ENCODE data around the gene PSMD14. TPM values are rescaled to one million over a fixed set of nuclear protein-coding genes. Genes with fewer than 3 reads are reported as not detected.
"Not testable (repeated sequence)": the region's sequence is repeated elsewhere in the genome, so short reads cannot be mapped to it uniquely, and the experiment has no call there.

The PSMD14 gene
- polyA plus RNA-seq, 1 experiment: 95.3 TPM

DNA sequence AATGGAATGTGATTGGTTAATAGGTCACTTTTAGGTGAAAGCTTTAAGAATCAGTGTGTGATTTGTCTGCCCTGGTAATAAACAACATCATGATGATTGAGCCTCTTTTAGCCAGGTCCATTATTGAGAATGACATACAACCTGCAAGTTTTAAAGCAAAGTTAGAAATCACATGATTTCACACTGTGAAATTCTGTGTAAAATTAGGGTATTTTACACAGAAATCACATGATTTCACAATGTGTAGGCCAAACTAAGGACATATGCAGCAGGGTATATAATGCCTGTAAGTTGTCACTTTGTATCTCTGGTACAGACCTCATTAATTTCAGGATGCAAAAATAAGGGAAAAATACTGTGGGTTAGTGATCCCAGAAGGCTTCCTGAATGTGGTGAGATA lies 16.7 kb downstream of the PSMD14 start:
- DNase-seq (ENCODE audit: low read depth, low spot score): no peak
- no peaks in the 10 kb centered on the region for H3K9me3 ChIP-seq (ENCODE audit: control insufficient read depth, insufficient read depth, low read length)
- TF ChIP-seq, protein P1, sequence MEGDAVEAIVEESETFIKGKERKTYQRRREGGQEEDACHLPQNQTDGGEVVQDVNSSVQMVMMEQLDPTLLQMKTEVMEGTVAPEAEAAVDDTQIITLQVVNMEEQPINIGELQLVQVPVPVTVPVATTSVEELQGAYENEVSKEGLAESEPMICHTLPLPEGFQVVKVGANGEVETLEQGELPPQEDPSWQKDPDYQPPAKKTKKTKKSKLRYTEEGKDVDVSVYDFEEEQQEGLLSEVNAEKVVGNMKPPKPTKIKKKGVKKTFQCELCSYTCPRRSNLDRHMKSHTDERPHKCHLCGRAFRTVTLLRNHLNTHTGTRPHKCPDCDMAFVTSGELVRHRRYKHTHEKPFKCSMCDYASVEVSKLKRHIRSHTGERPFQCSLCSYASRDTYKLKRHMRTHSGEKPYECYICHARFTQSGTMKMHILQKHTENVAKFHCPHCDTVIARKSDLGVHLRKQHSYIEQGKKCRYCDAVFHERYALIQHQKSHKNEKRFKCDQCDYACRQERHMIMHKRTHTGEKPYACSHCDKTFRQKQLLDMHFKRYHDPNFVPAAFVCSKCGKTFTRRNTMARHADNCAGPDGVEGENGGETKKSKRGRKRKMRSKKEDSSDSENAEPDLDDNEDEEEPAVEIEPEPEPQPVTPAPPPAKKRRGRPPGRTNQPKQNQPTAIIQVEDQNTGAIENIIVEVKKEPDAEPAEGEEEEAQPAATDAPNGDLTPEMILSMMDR (IDR thresholded peaks at IDR 0.05; ENCODE audit: low read depth, low read length): no peak
- ChIA-PET CTCF (no interaction called here), POLR2A (no interaction called here)
- no peak overlapping the region for H3K27ac ChIP-seq (ENCODE audit: low read depth, low read length)
- H3K4me3 ChIP-seq (ENCODE audit: low read depth, low read length): no peak overlapping the region
- H3K27me3 ChIP-seq (ENCODE audit: control insufficient read depth, insufficient read depth, low read length): no peaks in the 10 kb centered on the region

DNA sequence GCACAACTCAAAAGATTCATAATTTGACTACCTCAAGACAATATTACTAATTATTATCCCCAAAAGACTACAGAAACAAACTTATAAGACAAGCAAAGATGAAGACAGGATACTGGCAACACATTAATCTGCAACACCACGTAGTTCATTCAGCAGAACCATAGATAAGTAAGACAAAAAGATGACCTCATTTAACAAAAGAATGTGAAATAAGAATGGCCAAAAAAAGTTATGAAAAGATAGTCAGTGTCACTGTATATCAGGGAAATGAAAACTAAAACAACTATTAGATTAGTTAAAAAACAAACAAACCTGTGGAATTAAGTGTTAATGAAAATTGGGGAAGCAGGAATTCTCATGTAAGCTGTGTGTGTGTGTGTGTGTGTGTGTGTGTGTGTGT lies 19.4 kb downstream of the PSMD14 start:
- ChIA-PET POLR2A (no interaction called here), CTCF (interaction anchor here (0.5 kb wide), 1 partner anchor 52 kb away, joined by 4 read pairs; no protein-coding TSS in a partner anchor)
- TF ChIP-seq, protein P1 (IDR thresholded peaks at IDR 0.05; ENCODE audit: low read depth, low read length): no peak
- Histone ChIP-seq H3K27ac (ENCODE audit: low read depth, low read length) (no peak overlapping the region), H3K4me3 (ENCODE audit: low read depth, low read length) (no peak overlapping the region), H3K9me3 (ENCODE audit: control insufficient read depth, insufficient read depth, low read length) (no peaks in the 10 kb centered on the region), H3K27me3 (ENCODE audit: control insufficient read depth, insufficient read depth, low read length) (no peaks in the 10 kb centered on the region)
- no peak for DNase-seq (ENCODE audit: low read depth, low spot score)

DNA sequence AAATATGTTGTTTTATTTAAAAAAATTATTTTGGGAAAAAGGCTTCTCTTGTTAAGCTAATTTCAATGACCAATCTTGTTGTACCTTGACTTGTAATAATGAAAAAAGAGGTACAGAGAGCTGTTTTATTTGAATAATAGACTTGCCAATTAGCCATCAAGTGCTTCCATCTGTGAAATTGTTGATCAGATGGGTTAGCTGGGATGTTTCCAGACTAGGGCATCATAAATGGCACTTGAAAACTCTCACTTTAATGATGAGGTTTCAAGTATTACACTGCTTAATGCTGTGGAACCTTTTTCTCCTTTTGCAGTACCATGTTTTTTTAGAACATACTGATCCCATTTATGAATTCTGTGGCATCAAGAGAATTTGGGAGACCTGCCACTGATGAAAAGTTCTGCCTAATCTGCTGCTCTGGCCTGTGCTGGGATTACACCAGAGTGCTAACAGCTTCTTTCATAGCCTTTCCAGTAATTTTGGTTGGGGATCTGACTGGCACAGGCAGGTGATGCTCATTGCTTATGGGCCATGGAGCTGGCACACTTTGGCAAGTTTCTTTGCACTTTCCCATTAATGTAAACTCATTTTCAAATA lies 24.2 kb downstream of the PSMD14 start:
- Histone ChIP-seq H3K4me3 (ENCODE audit: low read depth, low read length) (no peak overlapping the region), H3K9me3 (ENCODE audit: control insufficient read depth, insufficient read depth, low read length) (no peaks in the 10 kb centered on the region), H3K27ac (ENCODE audit: low read depth, low read length) (no peak overlapping the region), H3K27me3 (ENCODE audit: control insufficient read depth, insufficient read depth, low read length) (no peaks in the 10 kb centered on the region)
- TF ChIP-seq, protein P1 (IDR thresholded peaks at IDR 0.05; ENCODE audit: low read depth, low read length): no peak
- CTCF ChIA-PET: no interaction called here
- POLR2A ChIA-PET: no interaction called here
- no peak for DNase-seq (ENCODE audit: low read depth, low spot score)

DNA sequence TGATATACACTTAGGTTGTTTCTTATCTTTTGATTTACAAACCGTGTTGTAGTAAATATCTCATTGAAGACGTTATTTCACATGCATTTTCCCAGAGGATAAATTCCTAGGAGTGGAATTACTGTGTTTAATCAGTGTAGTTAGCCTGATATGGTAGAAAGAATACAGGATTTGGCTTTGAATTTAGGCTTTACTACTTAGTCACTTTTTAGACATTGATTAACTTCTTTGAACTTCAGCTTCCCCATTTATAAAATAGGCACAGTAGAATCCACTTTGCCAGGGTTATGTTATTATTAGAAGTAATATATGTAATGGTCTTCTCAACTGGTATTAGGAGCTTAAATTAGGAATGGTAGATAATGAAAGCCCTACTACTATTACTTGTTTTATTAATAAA lies 27.4 kb downstream of the PSMD14 start:
- ChIA-PET POLR2A (no interaction called here), CTCF (interaction anchor here (1.0 kb wide), 1 partner anchor 112 kb away, joined by 3 read pairs; no protein-coding TSS in a partner anchor)
- TF ChIP-seq, protein P1 (IDR thresholded peaks at IDR 0.05; ENCODE audit: low read depth, low read length): no peak
- no peaks in the 10 kb centered on the region for H3K9me3 ChIP-seq (ENCODE audit: control insufficient read depth, insufficient read depth, low read length)
- no peak overlapping the region for H3K27ac ChIP-seq (ENCODE audit: low read depth, low read length)
- DNase-seq (ENCODE audit: low read depth, low spot score): no peak
- H3K27me3 ChIP-seq (ENCODE audit: control insufficient read depth, insufficient read depth, low read length): no peaks in the 10 kb centered on the region
- no peak overlapping the region for H3K4me3 ChIP-seq (ENCODE audit: low read depth, low read length)

DNA sequence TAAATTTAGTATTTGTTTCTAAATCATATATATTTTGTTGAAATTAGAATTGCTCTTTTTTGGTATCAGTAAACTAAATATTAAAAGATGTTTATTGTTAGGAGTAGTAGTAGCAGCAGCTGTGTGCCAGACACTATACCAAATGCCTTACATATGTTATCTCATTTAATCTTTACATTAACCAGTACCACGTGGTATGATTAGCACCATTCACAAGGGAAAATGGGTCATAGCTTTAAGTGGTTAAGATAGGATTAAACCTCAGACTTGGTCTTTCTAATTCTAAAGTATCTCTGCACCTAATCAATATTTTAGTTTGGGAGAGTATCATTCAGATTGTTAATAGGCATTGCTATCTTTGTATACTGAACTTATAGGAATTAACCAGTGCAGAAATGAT lies 29.0 kb downstream of the PSMD14 start:
- CTCF ChIA-PET: no interaction called here

DNA sequence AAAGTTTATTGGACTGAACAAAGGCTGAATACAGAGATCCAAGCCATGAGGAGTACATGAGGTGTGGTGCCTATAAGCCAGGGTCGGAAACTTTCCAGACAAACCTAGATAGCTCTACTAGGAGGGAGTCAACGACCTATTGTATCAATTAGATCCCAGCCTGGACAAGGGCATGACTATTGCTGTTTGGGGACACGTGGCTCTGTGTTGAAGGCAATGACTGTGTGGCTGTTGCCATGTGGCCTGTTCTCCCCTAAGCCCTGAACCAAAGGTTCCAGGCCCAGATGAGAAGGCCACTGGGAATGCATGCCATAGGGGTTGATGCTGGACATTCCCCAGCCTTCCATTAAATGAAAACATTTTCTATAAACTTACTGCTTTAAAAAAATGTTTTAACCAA lies 31.3 kb downstream of the PSMD14 start:
- H3K4me3 ChIP-seq (ENCODE audit: low read depth, low read length); POLR2A ChIA-PET; CTCF ChIA-PET; DNase-seq (ENCODE audit: low read depth, low spot score); H3K27ac ChIP-seq (ENCODE audit: low read depth, low read length); H3K9me3 ChIP-seq (ENCODE audit: control insufficient read depth, insufficient read depth, low read length); H3K27me3 ChIP-seq (ENCODE audit: control insufficient read depth, insufficient read depth, low read length): not testable (repeated sequence)

More for the DNA sequence above, 29.0 kb downstream of the PSMD14 start:
- TF ChIP-seq, protein P1 (IDR thresholded peaks at IDR 0.05; ENCODE audit: low read depth, low read length): no peak
- POLR2A ChIA-PET: no interaction called here
- no peak for DNase-seq (ENCODE audit: low read depth, low spot score)
- no peaks in the 10 kb centered on the region for H3K27me3 ChIP-seq (ENCODE audit: control insufficient read depth, insufficient read depth, low read length)
- no peak overlapping the region for H3K4me3 ChIP-seq (ENCODE audit: low read depth, low read length)
- no peak overlapping the region for H3K27ac ChIP-seq (ENCODE audit: low read depth, low read length)
- no peaks in the 10 kb centered on the region for H3K9me3 ChIP-seq (ENCODE audit: control insufficient read depth, insufficient read depth, low read length)

DNA sequence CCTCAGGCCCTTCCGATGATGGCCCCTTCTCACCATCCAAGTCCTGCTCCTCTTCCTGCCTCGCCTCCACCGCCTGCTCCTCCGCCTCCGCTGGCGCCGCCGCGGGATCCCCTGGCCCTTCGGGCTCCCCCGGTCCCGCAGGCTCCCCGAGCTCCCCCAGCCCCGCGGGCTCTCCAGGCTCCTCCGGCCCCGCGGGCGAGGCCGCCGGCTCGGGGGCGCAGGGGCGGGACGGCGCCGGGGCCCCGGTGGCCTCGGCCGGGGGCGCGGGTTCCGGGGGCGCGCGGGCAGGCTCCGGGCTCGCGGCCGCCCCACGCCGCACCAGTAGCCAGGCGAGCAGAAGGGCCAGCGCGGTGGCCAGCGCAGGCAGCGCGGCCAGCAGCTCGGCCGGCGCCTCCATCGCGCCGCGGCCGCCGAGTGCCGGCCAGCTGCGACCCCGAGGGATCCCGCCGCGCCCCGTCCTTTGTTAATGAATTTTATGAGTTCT lies 32.7 kb downstream of the PSMD14 start:
- H3K4me3 ChIP-seq (ENCODE audit: low read depth, low read length): 0 out of 2 replicates have a peak overlapping the region, but pooled peaks have one; percentile 10
- H3K27me3 ChIP-seq (ENCODE audit: control insufficient read depth, insufficient read depth, low read length); CTCF ChIA-PET: not testable (repeated sequence)

More for the DNA sequence above, 32.7 kb downstream of the PSMD14 start:
- DNase-seq (ENCODE audit: low read depth, low spot score); POLR2A ChIA-PET; H3K9me3 ChIP-seq (ENCODE audit: control insufficient read depth, insufficient read depth, low read length); H3K27ac ChIP-seq (ENCODE audit: low read depth, low read length): not testable (repeated sequence)

Measured in AG04450 (cell line).